Activated CD4-positive, alpha-beta T cell treated with anti-CD3 and anti-CD28 coated beads for 4 hours (primary cell): ENCODE measurements around the gene HLA-F.
A peak's percentile ranks its signal among the peaks of the same experiment; 100 is the strongest.

Experiments
- DNase-seq, 2 donors: peaks; one replicate each; pipeline ENCODE4 v3.0.0-alpha.2; 2020

Gene HLA-F

DNA sequence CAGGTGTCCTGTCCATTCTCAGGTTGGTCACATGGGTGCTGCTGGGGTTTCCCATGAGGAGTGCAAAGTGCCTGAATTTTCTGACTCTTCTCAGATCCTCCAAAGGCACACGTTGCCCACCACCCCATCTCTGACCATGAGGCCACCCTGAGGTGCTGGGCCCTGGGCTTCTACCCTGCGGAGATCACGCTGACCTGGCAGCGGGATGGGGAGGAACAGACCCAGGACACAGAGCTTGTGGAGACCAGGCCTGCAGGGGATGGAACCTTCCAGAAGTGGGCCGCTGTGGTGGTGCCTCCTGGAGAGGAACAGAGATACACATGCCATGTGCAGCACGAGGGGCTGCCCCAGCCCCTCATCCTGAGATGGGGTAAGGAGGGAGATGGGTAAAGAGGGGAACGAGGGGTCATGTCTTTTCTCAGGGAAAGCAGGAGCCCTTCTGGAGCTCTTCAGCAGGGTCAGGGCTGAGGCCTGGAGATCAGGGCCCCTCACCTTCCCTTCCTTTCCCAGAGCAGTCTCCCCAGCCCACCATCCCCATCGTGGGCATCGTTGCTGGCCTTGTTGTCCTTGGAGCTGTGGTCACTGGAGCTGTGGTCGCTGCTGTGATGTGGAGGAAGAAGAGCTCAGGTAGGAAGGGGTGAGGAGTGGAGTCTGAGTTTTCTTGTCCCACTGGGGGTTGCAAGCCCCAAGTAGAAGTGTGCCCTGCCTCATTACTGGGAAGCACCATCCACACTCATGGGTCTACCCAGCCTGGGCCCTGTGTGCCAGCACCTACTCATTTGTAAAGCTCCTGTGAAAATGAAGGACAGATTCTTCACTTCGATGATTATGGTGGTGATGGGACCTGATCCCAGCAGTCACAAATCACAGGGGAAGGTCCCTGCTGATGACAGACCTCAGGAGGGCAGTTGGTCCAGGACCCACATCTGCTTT, 2.0 kb downstream of the HLA-F start:
- no peak for DNase-seq

DNA sequence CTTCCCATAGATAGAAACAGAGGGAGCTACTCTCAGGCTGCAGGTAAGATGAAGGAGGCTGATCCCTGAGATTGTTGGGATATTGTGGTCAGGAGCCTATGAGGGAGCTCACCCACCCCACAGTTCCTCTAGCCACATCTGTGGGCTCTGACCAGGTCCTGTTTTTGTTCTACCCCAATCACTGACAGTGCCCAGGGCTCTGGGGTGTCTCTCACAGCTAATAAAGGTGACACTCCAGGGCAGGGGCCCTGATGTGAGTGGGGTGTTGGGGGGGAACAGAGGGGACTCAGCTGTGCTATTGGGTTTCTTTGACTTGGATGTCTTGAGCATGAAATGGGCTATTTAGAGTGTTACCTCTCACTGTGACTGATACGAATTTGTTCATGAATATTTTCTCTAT, 2.8 kb downstream of the HLA-F start:
- no peak for DNase-seq

DNA sequence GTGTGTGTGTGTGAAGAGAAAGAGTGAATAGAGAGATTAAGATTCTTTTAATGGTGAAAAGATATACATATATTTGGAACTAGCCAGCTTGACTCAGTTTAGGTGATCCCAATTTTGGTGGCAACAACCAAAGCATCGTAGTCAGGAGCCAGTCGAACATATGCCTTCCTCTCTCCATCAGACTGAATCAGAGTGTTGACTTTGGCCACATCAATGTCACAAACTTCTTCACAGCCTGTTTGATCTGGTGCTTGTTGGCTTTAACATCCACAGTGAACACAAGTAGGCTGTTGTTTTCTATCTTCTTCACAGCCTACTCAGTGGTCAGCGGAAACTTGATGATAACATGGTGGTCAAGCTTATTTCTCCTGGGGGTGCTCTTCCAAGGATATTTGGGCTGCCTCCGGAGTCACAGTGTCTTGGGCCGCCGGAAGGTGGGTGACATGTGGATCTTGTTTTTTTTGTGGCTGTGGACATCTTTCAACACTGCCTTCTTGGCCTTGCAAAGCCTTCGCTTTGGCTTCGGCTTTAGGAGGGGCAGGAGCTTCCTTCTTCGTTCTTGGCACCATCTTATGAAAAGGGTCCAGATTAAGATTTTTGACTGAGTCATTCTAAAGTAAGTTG, 3.4 kb downstream of the HLA-F start:
- no peak for DNase-seq

DNA sequence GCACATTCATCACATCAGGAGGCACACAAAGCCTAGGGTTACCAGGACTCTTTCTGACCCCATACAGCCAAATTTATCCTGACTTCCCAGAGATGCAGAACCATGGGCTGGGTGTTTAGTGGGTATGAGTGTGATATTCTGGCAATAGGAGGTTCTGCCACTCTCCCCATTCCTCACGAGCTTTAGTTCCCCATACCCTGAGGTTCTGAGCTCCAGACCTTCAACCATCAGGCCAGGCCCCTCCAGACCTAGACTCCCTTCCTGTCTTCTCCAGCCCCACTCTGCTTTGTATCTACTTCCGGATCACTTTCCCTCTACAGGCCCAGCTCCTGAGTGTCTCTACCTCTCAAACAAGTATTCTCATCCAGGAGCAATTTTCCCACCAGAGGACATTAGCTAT, 4.4 kb downstream of the HLA-F start:
- DNase-seq = no peak

DNA sequence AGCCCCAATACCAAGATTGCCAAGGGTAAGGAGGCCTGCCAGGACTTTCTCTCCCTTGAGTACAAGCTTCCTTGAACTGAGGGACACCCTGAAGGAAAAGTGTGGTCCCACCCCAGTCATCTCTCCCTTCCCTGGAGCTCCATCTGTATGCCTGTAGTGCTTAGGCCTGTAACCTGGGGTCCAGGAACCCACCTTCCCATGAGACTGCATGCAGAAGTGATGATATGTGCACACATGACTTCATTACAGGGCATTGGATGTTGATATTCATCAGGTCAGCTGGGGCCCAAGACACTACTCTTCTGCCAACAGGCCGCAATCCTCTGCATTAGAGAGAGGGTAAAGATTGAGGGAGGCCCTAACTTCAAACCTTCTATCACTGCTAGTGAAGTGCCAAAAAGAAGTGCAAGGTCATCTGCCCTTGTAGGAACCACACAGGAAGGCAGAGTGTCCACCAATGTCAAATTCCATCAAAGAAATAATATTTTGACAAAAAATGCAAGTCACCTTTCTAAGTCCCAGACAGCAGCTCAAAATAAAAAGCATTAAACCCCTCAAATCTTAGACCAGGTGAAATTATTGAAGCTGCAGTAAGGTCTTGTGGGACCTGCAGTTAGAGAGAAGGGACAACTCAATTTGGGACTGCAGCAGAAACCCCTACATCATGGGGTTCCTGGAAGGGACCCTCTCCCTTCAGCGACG, 5.1 kb downstream of the HLA-F start:
- DNase-seq = no peak

DNA sequence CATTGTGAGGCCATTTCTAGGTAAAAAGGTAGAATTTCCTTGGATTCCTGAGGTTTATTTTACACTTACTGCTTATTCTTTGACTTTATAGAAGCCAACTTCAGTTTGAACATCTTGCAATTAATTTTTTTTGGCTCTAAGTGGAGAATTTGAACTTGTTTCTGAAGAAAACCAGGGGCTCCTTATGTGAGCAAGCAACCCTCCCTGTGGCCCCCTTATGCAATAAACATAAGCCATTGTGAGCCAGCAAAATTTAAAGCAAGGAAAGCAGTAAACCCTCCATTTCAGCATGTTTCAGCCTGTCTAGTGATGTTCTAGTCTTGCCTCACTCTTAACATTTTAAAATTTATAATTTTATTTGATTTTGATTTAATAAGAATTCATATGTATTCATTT, 5.6 kb downstream of the HLA-F start:
- no peak for DNase-seq

DNA sequence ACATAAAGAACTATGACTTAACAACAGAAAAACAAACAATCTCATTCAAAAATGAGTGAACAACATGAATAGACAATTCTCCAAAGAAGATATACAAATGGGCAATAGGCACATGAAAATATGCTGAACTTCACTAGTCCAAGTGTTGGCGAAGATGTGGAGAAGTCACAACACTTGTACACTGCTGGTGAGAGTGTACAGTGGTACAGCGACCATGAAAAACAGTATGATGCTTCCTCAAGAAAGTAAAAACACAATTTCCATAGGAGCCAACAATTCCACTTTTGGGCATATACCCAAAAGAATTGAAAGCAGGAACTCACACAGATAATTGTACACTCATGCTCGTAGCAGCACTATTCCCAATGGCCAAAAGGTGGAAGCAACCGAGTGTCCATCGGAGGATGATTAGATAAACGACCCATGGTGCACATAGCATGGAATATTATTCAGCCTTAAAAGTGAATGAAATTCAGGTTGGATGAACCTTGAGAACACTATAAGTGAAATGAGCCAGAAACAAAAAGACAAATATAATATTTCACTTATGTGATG, 6.6 kb downstream of the HLA-F start:
- no peak for DNase-seq

DNA sequence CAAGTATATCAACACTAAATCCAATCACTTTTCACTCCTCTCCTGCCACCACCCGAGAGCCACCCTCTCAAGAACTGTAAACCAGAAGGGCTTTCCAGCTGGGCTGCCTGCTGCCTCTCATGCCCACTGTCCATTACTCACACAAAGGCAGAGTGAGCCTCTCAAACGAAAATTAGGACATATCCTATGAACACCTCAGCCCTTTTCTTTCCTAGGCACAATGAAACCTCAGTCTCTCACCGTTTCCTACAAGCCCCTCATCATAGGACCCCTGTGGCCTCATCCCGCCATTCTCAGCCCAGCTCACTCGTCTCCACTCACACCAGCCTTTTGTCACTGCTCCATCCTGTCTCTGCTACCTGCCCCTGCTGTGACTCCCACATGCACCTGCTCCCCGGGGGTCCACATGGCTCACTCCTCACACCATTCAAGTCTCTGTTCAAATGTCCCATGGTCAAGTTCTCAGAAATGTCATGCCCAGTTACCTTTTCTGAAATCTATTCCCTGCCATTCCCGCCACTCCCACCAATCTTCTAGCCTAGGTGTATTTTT, 7.4 kb downstream of the HLA-F start:
- no peak for DNase-seq

DNA sequence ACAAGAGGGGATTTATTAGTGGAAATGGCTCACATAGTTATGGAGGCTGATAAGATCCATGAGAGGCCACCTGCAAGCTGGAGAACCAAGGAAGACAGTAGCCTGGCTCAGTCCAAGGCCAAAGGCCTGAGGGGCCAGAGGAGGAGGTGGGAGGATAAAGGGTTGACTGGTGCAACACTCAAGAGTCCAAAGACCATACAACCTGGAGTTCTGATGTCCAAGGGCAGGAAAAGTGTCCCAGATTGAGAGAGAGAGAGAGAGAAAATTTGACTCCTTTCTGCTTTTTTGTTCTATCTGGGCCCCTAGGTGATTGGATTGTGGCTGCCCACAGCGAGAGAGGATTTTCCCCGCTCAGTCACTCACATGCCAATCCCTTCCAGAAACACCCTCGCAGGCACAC, 8.0 kb downstream of the HLA-F start:
- no peak for DNase-seq

DNA sequence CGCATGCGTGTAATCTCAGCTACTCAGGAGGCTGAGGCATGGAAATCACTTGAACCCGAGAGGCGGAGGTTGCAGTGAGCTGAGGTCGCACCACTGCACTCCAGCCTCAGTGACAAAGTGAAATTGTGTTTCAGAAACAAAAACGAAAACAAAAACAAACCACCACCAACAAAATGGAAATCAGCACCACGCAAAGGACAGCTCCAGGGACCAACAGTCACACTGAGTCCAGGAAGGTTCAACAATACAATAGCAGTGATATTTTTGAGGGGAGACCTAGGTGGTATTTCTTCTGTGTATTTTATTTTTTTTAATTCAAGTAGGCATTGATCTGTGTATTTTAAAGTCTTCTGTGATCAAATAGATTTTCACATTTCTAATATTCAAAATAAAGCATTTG, 9.8 kb downstream of the HLA-F start:
- DNase-seq = no peak

DNA sequence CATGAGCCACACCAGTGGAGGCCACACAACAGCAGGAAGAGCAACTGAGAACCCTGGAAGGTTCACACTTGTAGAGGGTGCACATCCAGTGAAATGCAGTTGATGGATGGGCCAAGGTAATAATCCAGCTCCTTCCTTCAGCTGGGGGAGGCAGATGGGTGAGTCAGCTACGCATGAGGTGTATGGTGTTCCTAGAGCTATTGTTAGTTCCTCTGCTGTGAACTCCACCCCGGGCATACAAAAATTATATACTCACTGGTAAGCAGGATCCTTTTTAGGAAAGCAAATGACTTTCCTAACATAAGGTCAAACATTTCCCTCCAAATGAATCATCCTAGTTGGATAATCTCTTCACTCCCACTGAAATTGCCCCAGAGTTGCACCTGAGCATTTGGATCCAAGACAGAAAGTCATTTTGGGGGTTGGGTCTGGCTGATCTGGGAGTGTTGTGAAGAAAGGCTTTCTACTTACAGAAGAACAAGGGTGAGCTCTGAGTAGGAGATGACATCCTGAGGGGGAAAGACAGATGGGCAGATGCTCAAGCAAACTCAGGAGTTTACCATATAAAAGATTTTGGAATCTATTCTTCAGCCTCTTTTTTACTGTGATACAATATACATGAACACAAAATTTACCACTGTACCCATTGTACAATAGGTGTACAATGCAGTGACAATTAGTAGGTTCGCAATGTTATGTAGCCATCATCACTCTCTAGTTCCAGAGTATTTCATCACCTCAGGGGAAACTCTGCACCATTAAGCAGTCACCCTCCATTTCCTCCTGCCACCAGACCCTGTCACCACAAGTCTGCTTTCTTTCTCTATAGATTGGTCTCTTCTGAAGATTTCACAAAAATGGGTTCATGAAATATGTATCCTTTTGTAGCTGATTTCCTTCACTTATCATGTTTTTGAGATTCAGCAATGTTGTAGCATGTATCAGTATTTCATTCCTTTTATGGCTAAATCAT, 11.1 kb downstream of the HLA-F start:
- DNase-seq = no peak

DNA sequence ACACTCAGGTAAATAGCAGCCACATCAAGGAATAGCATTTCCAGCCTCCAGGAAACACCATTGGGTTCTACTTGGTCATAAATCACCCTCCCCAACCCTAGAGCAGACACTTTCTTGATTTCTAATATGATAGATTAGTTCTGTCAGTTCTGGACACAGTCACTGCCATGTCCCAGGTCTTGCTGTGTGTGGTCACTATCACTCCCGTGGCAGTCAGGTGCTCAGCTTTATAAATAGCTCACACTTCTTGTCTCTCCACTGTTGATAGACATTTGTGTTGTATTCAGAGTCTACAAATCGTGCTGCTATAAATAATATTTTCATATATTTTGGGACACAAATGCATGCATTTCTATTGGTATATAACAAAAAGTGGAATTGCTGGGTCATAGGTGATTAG, 13.3 kb downstream of the HLA-F start:
- no peak for DNase-seq

DNA sequence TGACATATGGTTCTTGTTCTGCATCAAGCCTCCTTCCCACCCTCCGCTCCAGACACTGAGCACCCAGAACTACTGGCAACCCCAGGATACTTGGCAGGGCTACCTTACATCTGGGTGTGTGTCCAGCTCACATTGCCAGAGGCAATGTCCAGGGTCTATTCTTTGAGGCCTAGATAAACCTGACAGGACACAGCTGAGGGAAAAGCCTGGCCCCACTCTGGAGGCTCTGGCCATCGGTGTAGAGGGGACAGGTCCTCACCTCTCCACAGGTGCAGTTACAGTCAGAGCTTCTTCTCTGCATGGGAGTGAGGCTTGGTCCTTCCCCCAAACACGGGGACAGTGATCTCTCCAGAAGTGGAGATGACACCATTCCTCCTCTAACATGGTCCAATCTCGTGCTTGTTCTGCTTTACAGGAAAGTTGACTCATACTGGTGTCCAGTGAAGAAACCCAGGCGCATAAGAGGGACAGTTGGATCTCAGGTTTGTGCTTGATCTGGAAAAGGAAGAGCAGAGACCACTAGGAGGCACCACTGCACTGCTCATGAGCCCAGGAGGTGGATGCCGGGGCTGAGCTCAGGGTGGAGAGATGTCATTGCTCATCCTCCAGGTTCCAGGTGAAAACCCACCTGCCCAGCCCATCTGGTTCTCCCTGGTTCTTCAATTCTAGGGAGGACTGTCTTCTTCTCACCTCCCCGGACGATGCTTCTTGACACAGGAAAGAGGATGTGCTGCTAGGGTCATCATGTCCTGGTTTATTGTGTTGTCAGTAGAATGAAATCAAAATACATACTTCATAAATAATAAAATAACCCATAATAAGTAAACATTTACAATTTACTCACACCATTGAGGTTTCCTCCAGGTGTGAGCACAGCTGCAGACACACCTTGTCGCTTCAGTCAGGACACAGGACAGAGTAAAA, 14.7 kb downstream of the HLA-F start:
- peak; percentile 75 to 81 for DNase-seq

DNA sequence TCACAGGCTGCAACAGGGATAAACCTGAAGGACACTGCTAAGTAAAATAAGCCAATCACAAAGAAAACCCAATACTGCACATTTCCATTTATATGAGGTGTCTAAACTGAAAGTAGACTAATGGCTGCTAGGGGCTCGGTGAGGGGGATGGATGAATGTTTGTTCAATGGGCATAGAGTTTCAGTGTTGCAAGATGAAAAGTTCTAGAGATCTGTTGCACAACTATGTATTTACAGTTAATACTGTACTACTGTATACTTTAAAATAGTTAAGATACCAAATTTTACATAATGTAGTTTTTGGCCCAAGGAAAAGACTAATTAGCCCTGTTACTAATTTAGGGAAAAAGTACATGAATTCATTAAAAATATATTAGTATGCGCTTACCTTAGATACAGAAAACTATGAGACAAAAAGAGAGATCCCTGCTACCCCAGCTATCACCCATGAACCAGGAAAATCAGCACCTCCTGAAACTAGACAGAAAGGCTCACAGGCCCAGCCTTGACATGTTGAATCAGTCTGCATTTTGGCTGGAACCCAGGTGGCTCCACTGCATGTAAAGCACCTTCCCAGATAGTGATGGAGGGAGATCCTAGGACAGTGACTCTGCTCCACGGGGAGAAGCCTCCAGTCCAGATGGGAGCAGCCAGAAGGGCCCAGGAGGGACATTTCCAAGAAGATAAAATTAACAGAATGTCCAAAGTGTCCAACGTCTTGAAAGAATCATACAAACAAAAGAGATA, 16.1 kb downstream of the HLA-F start:
- no peak for DNase-seq

DNA sequence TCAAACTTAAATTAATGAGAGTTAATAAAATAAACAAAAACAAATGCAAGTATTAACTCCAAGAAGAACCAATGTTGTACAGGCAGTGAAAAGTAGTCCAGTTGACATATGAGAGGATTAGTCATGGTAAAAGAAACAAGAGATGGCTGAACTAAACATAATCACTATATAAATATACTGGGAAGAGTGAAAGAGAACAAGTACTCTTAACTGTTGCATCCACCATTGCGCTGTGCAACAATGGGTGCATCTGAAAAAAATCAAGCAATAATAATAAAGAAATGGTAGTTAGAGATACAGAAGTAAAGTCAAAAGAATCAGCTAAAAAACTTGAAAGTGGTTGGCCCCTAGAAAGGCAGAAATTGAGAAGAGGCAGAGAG, 16.6 kb downstream of the HLA-F start:
- DNase-seq = no peak

DNA sequence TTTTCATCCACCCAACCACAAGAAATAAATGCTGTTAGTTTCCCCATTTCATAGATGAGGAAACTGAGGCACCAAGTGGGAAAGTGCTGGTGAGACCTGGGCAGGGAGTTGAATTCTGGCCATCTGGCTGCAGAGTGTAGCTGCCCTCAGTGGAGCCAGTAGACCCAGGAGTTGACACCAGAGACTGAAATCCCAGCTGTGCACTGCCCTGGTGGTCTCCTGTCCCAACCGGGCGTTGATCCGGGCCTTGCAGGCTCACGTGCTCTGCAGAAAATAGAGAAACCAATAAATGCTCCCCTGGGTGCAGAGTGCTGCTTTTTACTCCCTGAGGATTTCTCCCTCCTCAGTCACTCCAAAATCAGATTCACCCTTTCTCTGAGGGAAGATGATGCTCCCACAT, 18.4 kb downstream of the HLA-F start:
- DNase-seq = no peak

DNA sequence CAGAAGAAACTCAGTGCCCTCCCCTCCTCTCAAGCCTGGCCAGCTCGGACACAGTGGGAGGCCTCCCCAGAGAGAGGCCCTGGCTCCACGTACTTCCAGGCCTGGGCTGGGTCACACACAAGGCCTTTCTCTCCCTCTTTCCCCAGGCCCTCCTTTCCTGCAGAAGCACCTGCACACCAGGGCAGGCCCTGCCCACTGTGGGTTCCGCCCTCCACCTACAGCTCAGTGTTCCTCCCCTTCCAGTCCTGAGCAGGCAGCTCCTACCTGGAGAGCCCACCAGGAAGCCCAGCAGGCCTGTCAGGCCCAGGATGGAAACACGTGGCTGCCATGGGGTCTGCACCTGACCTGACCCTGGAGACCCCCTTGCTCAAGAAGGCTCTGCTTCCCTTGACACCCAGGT, 18.9 kb downstream of the HLA-F start:
- DNase-seq = no peak

DNA sequence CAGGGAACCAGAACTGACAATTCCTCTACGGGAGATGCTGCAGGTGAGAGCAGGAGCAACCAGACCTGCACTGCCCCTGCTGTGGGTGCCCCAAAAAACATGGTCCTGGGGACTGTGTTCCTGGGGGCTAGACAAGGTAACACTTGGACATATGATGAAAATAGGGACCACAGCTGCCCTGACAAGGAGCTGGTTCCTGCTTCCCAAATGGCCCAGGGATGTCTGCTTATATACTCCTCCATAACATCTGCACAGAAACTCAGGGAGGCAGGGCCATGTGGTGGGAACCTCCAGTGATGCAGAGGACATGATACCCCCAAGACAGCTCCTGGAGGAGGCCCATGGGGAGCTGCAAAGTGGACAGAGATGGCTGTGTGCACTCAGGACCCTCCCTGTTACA, 19.8 kb downstream of the HLA-F start:
- no peak for DNase-seq

DNA sequence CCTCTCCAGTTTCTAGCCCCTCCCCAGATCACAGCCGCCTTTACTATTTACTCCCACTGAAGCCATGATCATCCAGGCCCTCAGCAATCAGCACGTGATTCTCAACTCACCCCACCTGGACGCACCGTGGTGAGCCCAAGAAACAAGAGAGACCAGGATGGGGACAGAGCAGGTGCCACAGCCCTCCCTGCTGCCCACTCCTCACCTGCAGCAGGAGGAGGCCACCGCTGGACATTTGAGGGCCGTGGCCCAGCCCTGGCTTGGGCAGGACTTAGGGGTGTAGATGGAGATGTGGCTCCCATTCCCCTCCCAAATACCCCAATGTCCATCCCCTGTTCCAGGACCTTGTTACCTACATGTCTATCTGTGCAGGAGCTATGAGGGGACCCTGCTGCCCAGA, 20.3 kb downstream of the HLA-F start:
- DNase-seq = no peak

DNA sequence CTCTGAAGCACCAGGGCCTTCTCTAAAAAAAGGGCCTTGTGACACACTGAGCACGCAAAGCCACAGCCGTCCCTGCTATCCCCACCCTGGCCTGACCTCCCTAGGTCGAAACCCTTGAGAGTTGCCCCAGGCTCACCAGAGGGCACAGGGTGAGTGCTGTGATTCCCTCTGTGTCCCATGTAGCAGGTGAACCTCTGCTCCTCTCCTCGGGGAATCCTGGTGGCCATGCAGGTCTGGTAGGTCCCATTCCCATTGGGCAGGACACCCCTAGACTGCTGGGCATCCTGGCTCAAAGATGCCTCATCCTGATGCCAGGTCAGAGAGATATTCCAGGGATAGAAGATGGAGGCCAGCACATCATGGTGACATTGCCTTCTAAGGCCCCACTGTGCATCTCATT, 20.9 kb downstream of the HLA-F start:
- DNase-seq = no peak
